Activated CD8-positive, alpha-beta T cell treated with anti-CD3 and anti-CD28 coated beads for 36 hours (primary cell): ENCODE results near the gene ST6GALNAC3. TPM values are rescaled to one million over a fixed set of nuclear protein-coding genes. Genes with fewer than 3 reads are reported as not detected.

Experiments
- ATAC-seq: fragments of 200-7000 bp; cut with Tn5 transposase; one replicate; pipeline ENCODE4 v1.10.0; 2021; ENCODE audit warnings: mild to moderate bottlenecking, moderate library complexity
- CTCF ChIA-PET: fragments of 350-600 bp; sonication (Branson Sonifier 250); formaldehyde crosslinking; loops from one replicate; lab custom pipeline; 2021; ENCODE audit warnings: antibody characterized with exemption; lab: Charles Lee
- POLR2A ChIA-PET: fragments of 350-600 bp; sonication (Branson Sonifier 250); formaldehyde crosslinking; loops from one replicate; lab custom pipeline; 2021; ENCODE audit warnings: antibody characterized with exemption; lab: Charles Lee
- DNase-seq: peaks from one replicate; pipeline ENCODE4 v3.0.0-alpha.2; 2020
- H3K27ac Mint-ChIP-seq: one replicate; pipeline ENCODE4 v1.8.0; 2021; ENCODE audit warnings: mild to moderate bottlenecking, mixed read lengths
- H3K27me3 Mint-ChIP-seq: one replicate; pipeline ENCODE4 v1.8.0; 2021; ENCODE audit warnings: mixed read lengths
- H3K36me3 Mint-ChIP-seq: one replicate; pipeline ENCODE4 v1.8.0; 2021; ENCODE audit warnings: low read depth, mixed read lengths
- H3K4me1 Mint-ChIP-seq: one replicate; pipeline ENCODE4 v1.8.0; 2021; ENCODE audit warnings: low read depth, mixed read lengths
- H3K4me3 Mint-ChIP-seq: one replicate; pipeline ENCODE4 v1.8.0; 2021; ENCODE audit warnings: mild to moderate bottlenecking, moderate library complexity, mixed read lengths
- H3K9me3 Mint-ChIP-seq: one replicate; pipeline ENCODE4 v1.8.0; 2021; ENCODE audit warnings: mixed read lengths
- intact Hi-C: fragments of 100-400 bp; cut with micrococcal nuclease; formaldehyde crosslinking; loops from one replicate; pipeline ENCODE4 v1.10.0; 2022
- total RNA-seq, 2 experiments: library from RNA; stranded (reverse); gene quantifications; one replicate each; pipeline ENCODE4 v1.2.3, GENCODE V29; 2021
- TF ChIP-seq, protein P1 (sequence below): fragments of 200-600 bp; IDR thresholded peaks from one replicate; pipeline ENCODE4 v1.8.0; 2022; ENCODE audit warnings: antibody characterized with exemption, mild to moderate bottlenecking

ST6GALNAC3 gene
- total RNA-seq, 2 experiments from 2014 or later, result 2.7 to 2.9 TPM

- no peaks in the 10 kb centered on the region for H3K9me3 Mint-ChIP-seq
- ChIA-PET CTCF (no interaction called here), POLR2A (no interaction called here)
- ATAC-seq (no peak), DNase-seq (no peak)
- H3K27me3 Mint-ChIP-seq, result peaks cover 1% of the 10 kb centered on the region
- no peak overlapping the region for H3K27ac Mint-ChIP-seq
- intact Hi-C loops, result no loop called here
- H3K4me3 Mint-ChIP-seq, result no peak overlapping the region
- H3K4me1 Mint-ChIP-seq, result no peaks in the 10 kb centered on the region
- H3K36me3 Mint-ChIP-seq, result no peaks in the 10 kb centered on the region
- TF ChIP-seq, protein P1, sequence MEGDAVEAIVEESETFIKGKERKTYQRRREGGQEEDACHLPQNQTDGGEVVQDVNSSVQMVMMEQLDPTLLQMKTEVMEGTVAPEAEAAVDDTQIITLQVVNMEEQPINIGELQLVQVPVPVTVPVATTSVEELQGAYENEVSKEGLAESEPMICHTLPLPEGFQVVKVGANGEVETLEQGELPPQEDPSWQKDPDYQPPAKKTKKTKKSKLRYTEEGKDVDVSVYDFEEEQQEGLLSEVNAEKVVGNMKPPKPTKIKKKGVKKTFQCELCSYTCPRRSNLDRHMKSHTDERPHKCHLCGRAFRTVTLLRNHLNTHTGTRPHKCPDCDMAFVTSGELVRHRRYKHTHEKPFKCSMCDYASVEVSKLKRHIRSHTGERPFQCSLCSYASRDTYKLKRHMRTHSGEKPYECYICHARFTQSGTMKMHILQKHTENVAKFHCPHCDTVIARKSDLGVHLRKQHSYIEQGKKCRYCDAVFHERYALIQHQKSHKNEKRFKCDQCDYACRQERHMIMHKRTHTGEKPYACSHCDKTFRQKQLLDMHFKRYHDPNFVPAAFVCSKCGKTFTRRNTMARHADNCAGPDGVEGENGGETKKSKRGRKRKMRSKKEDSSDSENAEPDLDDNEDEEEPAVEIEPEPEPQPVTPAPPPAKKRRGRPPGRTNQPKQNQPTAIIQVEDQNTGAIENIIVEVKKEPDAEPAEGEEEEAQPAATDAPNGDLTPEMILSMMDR, result no peak
Observed at GRCh38 chr1:76141929-76142328, 67.4 kb downstream of the ST6GALNAC3 start.

GRCh38 chr1:76142771-76143540, 68.4 kb downstream of the ST6GALNAC3 start:
- H3K9me3 Mint-ChIP-seq, result no peaks in the 10 kb centered on the region

DNA sequence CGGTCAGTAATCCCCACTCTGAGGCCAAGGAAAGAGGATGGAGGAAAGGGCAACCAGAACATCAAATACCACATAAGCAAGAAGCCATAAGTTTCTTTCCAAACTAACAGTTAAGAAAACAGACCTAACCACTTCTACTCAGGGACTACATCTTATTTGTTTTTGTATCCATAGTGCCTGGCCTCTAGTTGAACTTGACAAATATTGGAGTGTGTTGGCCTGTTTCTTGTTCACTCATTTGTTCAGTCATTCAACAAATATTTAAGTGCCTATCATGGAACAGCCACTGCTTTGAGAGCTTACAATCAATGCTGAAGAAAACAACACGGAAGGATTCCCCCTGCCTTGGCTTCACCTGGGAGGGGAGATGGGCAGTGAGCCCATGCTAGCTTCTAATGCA, 69.7 kb downstream of the ST6GALNAC3 start:
- H3K4me1 Mint-ChIP-seq, result no peaks in the 10 kb centered on the region
- ChIA-PET CTCF (interaction anchor here (2.7 kb wide), 1 partner anchor 10 kb away, joined by 14 read pairs; no protein-coding TSS in a partner anchor), POLR2A (interaction anchor here (0.6 kb wide), 1 partner anchor 1023 kb away, joined by 5 read pairs; no protein-coding TSS in a partner anchor)
- no peak overlapping the region for H3K27ac Mint-ChIP-seq
- ATAC-seq (no peak), DNase-seq (no peak)
- no peak overlapping the region for H3K4me3 Mint-ChIP-seq
- TF ChIP-seq, protein P1, result no peak
- H3K9me3 Mint-ChIP-seq, result no peaks in the 10 kb centered on the region
- no peaks in the 10 kb centered on the region for H3K36me3 Mint-ChIP-seq
- H3K27me3 Mint-ChIP-seq, result peaks cover 3% of the 10 kb centered on the region
- intact Hi-C loops, result no loop called here

More at GRCh38 chr1:76142771-76143540, 68.4 kb downstream of the ST6GALNAC3 start:
- TF ChIP-seq, protein P1, result no peak
- ATAC-seq, result no peak
- POLR2A ChIA-PET, result no interaction called here
- intact Hi-C loops, result no loop called here
- Mint-ChIP-seq H3K4me3 (no peak overlapping the region), H3K27ac (no peak overlapping the region), H3K27me3 (peaks cover 3% of the 10 kb centered on the region), H3K36me3 (no peaks in the 10 kb centered on the region), H3K4me1 (no peaks in the 10 kb centered on the region)
- no peak for DNase-seq
- CTCF ChIA-PET, result no interaction called here

DNA sequence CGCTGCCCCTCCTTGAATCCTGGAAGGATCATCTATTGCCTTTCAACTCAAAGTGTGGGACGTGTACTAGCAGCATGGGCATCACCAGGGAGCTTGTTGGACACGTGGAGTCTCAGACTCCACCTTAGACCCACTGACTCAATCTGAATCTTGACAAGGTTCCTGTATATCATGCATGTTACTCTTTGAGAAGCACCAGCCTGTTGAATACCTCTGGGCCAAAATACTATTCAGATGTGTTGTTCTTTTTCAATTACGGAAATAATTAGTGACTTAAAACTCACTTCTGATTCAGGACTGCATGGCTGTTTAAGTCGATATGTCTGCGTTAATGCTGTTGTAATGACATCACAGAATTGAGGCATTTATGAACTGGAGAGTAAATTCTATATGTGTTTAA, 70.8 kb downstream of the ST6GALNAC3 start:
- intact Hi-C loops, result no loop called here
- CTCF ChIA-PET, result interaction anchor here (2.7 kb wide), 1 partner anchor 9 kb away, joined by 14 read pairs; no protein-coding TSS in a partner anchor
- H3K9me3 Mint-ChIP-seq, result no peaks in the 10 kb centered on the region
- no peaks in the 10 kb centered on the region for H3K4me1 Mint-ChIP-seq
- POLR2A ChIA-PET, result no interaction called here
- no peak overlapping the region for H3K4me3 Mint-ChIP-seq
- no peak for ATAC-seq
- H3K36me3 Mint-ChIP-seq, result no peaks in the 10 kb centered on the region
- H3K27ac Mint-ChIP-seq, result no peak overlapping the region
- TF ChIP-seq, protein P1, result no peak
- no peak for DNase-seq
- peaks cover 3% of the 10 kb centered on the region for H3K27me3 Mint-ChIP-seq

DNA sequence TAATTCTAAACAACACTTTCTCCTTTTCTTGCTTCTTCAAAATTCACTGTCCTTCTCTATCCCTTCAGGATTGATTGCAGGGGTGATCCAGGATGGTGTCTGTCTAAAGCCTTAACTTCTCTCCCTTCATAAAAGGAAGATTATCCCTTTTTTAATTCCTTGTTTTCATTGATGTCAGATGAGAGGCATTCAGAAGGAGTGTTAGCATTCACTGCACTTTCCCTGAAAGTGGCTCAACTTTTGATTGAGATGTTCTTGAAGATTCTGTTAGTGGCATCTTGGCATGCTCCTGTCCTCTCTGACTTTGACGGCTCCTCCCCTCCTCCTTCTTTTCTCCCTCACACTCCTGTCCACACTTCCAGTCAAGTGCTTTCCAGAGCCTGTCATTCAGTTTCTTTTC, 71.6 kb downstream of the ST6GALNAC3 start:
- DNase-seq (no peak), ATAC-seq (no peak)
- no peaks in the 10 kb centered on the region for H3K9me3 Mint-ChIP-seq
- no peaks in the 10 kb centered on the region for H3K4me1 Mint-ChIP-seq
- TF ChIP-seq, protein P1, result no peak
- intact Hi-C loops, result no loop called here
- ChIA-PET POLR2A (no interaction called here), CTCF (interaction anchor here (2.7 kb wide), 1 partner anchor 8 kb away, joined by 14 read pairs; no protein-coding TSS in a partner anchor)
- no peaks in the 10 kb centered on the region for H3K36me3 Mint-ChIP-seq
- H3K27me3 Mint-ChIP-seq, result peaks cover 3% of the 10 kb centered on the region
- no peak overlapping the region for H3K27ac Mint-ChIP-seq
- no peak overlapping the region for H3K4me3 Mint-ChIP-seq
